AG09309 (cell line): ENCODE data around the gene NFKBIA.
"Not testable (repeated sequence)": the region's sequence is repeated elsewhere in the genome, so short reads cannot be mapped to it uniquely, and the experiment has no call there.

ENCODE experiments used
- DNase-seq: peaks from one replicate; pipeline ENCODE4 v3.0.0-alpha.2; 2010; ENCODE audit warnings: low read depth
- H3K4me3 ChIP-seq: 2 replicates; pipeline ENCODE4 v1.5.1; 2011; ENCODE audit warnings: mild to moderate bottlenecking, low read depth, low read length, moderate library complexity; ENCODE audit not compliant: control insufficient read depth
- TF ChIP-seq, protein P1 (sequence below): IDR thresholded peaks from 2 replicates; pipeline ENCODE4 v1.5.1; 2011; ENCODE audit warnings: mild to moderate bottlenecking, low read depth, low read length, inconsistent platforms; ENCODE audit not compliant: insufficient read depth, control insufficient read depth; ENCODE audit errors: missing control alignments

NFKBIA gene

DNA sequence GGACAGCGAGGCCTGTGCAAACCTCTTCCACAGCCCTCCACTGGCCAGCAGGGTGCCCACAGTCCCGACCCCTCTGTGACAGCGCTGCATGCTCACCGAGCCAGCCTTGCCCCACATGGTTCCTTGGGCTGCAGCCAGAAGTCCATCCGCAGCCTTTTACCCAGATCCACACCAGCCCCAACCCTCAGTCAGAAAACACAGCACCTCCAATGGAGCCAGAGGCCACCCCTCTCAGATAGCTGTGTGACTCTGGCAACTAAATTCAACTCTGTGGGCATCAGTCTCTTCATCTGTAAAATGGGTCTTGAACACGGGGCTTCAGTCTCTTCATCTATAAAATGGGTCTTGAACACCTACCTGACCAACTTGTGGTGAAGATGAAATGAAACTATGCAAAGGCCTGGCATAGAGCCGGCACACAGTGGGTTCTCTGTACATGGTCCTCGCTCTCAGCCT lies 38.0 kb downstream of the NFKBIA start:
- DNase-seq, result no peak
- TF ChIP-seq, protein P1, sequence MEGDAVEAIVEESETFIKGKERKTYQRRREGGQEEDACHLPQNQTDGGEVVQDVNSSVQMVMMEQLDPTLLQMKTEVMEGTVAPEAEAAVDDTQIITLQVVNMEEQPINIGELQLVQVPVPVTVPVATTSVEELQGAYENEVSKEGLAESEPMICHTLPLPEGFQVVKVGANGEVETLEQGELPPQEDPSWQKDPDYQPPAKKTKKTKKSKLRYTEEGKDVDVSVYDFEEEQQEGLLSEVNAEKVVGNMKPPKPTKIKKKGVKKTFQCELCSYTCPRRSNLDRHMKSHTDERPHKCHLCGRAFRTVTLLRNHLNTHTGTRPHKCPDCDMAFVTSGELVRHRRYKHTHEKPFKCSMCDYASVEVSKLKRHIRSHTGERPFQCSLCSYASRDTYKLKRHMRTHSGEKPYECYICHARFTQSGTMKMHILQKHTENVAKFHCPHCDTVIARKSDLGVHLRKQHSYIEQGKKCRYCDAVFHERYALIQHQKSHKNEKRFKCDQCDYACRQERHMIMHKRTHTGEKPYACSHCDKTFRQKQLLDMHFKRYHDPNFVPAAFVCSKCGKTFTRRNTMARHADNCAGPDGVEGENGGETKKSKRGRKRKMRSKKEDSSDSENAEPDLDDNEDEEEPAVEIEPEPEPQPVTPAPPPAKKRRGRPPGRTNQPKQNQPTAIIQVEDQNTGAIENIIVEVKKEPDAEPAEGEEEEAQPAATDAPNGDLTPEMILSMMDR, result no peak
- no peak overlapping the region for H3K4me3 ChIP-seq

DNA sequence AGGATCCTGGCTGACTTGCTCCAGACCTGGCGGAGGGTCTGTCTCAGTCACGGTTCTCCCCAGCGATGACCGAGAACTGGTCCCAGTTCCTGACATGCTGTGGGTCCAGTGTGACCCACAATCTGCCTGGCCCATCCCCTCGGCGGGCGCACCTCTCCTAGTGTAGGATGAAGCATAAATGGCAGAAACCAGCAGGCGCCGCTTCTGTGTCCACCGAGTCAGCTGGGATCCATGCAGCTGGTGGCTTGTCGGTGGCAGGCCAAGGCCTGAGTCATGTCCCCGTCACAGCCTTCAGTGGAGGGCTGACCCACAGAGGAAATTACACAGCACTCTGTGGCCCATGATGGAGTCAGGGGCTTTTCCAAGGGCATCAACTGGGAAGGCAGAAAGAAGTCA lies 38.5 kb downstream of the NFKBIA start:
- H3K4me3 ChIP-seq, result no peak overlapping the region
- DNase-seq, result no peak
- TF ChIP-seq, protein P1, result no peak

DNA sequence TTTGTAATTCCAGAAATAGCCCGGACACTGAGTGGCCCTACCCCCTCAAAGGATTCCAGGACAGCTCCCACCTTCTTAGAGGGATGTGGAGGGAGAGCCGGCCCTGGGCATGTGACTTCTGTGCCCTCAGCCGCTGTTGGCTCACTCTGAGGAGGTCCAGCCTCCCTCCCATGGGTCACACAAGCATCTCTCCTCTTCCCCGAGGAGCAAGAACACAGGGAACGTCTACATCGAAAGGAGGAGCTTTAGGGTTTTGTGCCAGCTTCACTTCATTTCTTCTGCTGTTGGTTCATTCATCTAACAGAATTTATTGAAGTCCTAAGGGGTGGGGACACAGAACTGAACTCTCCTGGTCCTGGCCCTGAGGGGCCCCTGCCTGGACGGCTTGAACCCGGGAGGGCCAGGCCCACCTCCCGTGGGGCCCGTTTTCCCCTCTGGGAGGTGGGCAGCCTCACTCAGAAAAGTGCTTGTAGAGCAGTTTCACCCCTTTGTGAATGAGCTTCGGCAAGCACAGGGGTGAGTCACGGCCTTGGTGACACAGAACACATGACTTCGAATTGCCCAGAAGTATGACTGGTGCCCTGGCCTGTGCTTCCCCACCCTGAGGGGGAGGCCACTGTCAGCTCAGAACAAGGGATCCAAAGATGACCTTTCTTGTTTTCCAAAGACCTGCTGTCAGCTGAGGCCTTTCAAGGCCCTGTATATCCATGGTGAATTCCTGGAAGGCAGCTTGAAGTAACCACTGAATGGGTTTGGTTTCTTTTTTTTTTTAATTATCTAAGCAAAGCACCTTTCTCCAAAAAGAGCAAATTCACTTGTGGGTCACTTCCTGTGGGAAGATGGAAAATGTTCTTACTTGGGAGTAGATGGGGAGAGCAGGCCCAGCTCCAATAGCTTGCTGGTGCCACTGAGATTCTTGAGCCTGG lies 39.2 kb downstream of the NFKBIA start:
- DNase-seq, result no peak
- no peak overlapping the region for H3K4me3 ChIP-seq
- TF ChIP-seq, protein P1, result no peak

DNA sequence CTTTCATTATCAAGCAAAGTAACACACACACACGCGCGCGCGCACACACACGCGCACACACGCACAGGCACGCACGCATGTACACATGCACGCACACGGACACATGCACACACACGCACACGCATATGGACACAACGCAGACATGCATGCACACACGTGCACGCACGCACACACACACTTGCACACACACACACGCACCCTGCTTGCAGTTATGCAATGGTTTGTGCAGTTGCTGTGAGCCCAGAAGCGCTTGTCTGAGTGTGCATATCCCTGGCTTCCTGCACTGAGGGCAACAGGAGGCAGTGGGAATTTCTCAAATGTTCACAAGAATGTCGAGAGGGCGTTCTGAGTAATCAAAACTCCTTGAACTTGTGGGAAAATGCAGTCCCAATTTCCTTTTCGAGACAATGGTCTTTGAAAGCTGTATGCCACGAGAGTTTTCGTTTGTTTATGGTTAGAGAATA lies 41.6 kb downstream of the NFKBIA start:
- TF ChIP-seq, protein P1, result no peak
- no peak for DNase-seq
- H3K4me3 ChIP-seq, result no peak overlapping the region

DNA sequence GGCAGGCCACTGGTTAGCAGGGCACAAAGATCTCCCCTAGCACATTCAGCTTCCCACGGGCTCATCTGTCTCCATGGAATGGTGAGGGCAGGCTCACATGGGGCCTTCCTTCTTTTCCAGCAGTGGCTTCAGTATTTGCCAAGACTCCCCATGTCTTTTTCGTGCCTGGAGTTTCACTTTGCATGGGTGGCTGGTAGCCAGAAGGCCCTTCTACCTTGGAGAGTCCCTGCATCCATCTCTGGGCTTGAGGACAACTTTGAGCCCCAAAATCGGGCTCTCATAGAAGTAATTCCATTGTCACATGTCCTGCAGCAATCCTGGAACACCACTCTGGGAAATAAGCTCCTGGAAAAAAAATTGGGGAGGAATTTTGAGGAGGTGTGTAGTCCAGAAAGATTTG lies 42.1 kb downstream of the NFKBIA start:
- no peak for DNase-seq
- TF ChIP-seq, protein P1, result no peak
- H3K4me3 ChIP-seq, result no peak overlapping the region

DNA sequence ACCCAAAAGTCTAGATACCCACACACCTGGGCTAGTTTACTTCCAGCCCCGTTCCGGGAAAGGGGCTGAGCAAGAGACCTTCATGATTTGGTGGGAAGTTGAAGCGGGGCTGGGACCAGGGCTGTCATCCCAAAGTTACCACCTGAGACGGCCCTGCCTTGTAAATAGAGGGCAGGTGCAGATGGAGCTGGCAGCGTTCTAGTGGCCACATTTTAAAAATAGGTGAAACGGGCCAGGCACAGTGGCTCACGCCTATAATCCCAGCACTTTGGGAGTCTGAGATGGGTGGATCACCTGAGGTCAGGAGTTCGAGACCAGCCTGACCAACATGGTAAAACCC lies 43.4 kb downstream of the NFKBIA start:
- no peak for DNase-seq
- TF ChIP-seq, protein P1, result no peak
- H3K4me3 ChIP-seq, result no peak overlapping the region

DNA sequence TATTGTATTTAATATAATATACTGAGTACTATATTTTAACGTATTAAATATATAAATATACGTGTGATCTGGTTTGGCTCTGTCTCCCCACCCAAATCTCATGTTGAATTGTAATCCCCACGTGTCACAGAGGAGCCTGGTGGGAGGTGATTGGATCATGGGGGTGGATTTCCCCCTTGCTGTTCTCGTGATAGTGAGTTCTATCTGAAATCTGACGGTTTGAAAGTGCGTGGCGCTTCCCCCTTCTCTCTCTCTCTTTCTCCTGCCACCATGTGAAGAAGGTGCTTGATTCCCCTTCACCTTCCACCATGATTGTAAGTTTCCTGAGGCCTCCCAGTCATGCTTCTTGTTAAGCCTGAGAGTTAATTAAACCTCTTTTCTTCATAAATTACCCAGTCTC lies 44.9 kb downstream of the NFKBIA start:
- not testable (repeated sequence) for H3K4me3 ChIP-seq, DNase-seq
